Neural progenitor cell (in vitro differentiated cells): ENCODE data around the gene ZMYND10. TPM values are rescaled to one million over a fixed set of nuclear protein-coding genes. Genes with fewer than 3 reads are reported as not detected.

Experiments
- DNase-seq: peaks from one replicate; pipeline ENCODE4 v3.0.0-alpha.2; 2016; ENCODE audit warnings: low spot score
- H2AFZ ChIP-seq: fragments of 200-600 bp; sonication (generic); replicated peaks from 2 replicates; pipeline ENCODE4 v1.6.1; 2016; ENCODE audit warnings: antibody characterized with exemption
- H3F3A ChIP-seq: fragments of 200-600 bp; sonication (generic); 2 replicates; pipeline ENCODE4 v1.6.1; 2016; ENCODE audit warnings: antibody characterized with exemption, low read depth
- H3K27ac ChIP-seq: fragments of 200-600 bp; sonication (generic); 2 replicates; pipeline ENCODE4 v1.5.1; 2016; ENCODE audit warnings: mild to moderate bottlenecking
- H3K27me3 ChIP-seq: fragments of 200-600 bp; sonication (generic); 2 replicates; pipeline ENCODE4 v1.6.1; 2016; ENCODE audit warnings: mild to moderate bottlenecking, moderate library complexity
- H3K36me3 ChIP-seq: fragments of 200-600 bp; sonication (generic); 2 replicates; pipeline ENCODE4 v1.5.1; 2016
- H3K4me1 ChIP-seq: fragments of 200-600 bp; sonication (generic); 2 replicates; pipeline ENCODE4 v1.6.1; 2016; ENCODE audit warnings: mixed run types
- H3K4me2 ChIP-seq: fragments of 200-600 bp; sonication (generic); 2 replicates; pipeline ENCODE4 v1.6.1; 2016
- H3K4me3 ChIP-seq: fragments of 200-600 bp; sonication (generic); 2 replicates; pipeline ENCODE4 v1.5.1; 2016
- H3K79me2 ChIP-seq: fragments of 200-600 bp; sonication (generic); 2 replicates; pipeline ENCODE4 v1.6.1; 2016; ENCODE audit warnings: low read depth
- H3K9ac ChIP-seq: fragments of 200-600 bp; sonication (generic); 2 replicates; pipeline ENCODE4 v1.6.1; 2016
- H3K9me3 ChIP-seq: fragments of 200-600 bp; sonication (generic); 2 replicates; pipeline ENCODE4 v1.5.1; 2016; ENCODE audit warnings: low read depth
- H4K20me1 ChIP-seq: fragments of 200-600 bp; sonication (generic); 2 replicates; pipeline ENCODE4 v1.6.1; 2016; ENCODE audit warnings: low read depth
- H3K27ac Mint-ChIP-seq: 3 replicates; pipeline ENCODE4 v1.8.0; 2021; ENCODE audit warnings: mixed read lengths
- H3K27me3 Mint-ChIP-seq: 2 replicates; pipeline ENCODE4 v1.8.0; 2022; ENCODE audit warnings: low read depth, mild to moderate bottlenecking, inconsistent platforms, moderate library complexity, mixed read lengths; ENCODE audit not compliant: insufficient read depth
- H3K36me3 Mint-ChIP-seq: 3 replicates; pipeline ENCODE4 v1.8.0; 2021; ENCODE audit warnings: mixed read lengths
- H3K4me1 Mint-ChIP-seq: 3 replicates; pipeline ENCODE4 v1.8.0; 2021; ENCODE audit warnings: mixed read lengths
- H3K4me3 Mint-ChIP-seq: 3 replicates; pipeline ENCODE4 v1.8.0; 2021; ENCODE audit warnings: mild to moderate bottlenecking, moderate library complexity, mixed read lengths
- H3K9me3 Mint-ChIP-seq: 3 replicates; pipeline ENCODE4 v1.8.0; 2020; ENCODE audit warnings: mixed read lengths
- EZH2 ChIP-seq: fragments of 200-600 bp; sonication (generic); IDR thresholded peaks from 2 replicates; pipeline ENCODE4 v1.6.1; 2017; ENCODE audit warnings: antibody characterized with exemption, mild to moderate bottlenecking, moderate library complexity
- EZH2phosphoT487 ChIP-seq: fragments of 200-600 bp; sonication (generic); IDR thresholded peaks from 2 replicates; pipeline ENCODE4 v1.6.1; 2017; ENCODE audit warnings: antibody characterized with exemption
- total RNA-seq: library from RNA; depleted of rRNA; stranded (reverse); fragments of >200 nt; gene quantifications from 2 replicates; pipeline ENCODE4 v1.2.3, GENCODE V29; 2015; ENCODE audit warnings: low replicate concordance
- TF ChIP-seq, protein P1 (sequence below): fragments of 200-600 bp; sonication (generic); IDR thresholded peaks from 2 replicates; pipeline ENCODE4 v1.5.1; 2017; ENCODE audit warnings: antibody characterized with exemption, mild to moderate bottlenecking

The ZMYND10 gene
- total RNA-seq, 1 donor from 2014 or later: 0.37 TPM

GRCh38 chr3:50297384-50297775, 48.2 kb downstream of the ZMYND10 start:
- H3K4me1 ChIP-seq: peaks cover 10% of the 10 kb centered on the region
- Mint-ChIP-seq H3K9me3 (no peaks in the 10 kb centered on the region), H3K27ac (no peak overlapping the region), H3K36me3 (peaks cover 1% of the 10 kb centered on the region), H3K4me3 (peak overlapping the region; percentile 96), H3K4me1 (peaks cover 29% of the 10 kb centered on the region), H3K27me3 (peaks cover 9% of the 10 kb centered on the region)
- H3F3A ChIP-seq: no peaks in the 10 kb centered on the region
- no peak overlapping the region for H3K4me2 ChIP-seq
- no peak overlapping the region for H3K4me3 ChIP-seq
- H3K27me3 ChIP-seq: no peaks in the 10 kb centered on the region
- H3K36me3 ChIP-seq: no peaks in the 10 kb centered on the region
- no peak overlapping the region for H2AFZ ChIP-seq
- TF ChIP-seq EZH2phosphoT487: no peak
- TF ChIP-seq, protein P1, sequence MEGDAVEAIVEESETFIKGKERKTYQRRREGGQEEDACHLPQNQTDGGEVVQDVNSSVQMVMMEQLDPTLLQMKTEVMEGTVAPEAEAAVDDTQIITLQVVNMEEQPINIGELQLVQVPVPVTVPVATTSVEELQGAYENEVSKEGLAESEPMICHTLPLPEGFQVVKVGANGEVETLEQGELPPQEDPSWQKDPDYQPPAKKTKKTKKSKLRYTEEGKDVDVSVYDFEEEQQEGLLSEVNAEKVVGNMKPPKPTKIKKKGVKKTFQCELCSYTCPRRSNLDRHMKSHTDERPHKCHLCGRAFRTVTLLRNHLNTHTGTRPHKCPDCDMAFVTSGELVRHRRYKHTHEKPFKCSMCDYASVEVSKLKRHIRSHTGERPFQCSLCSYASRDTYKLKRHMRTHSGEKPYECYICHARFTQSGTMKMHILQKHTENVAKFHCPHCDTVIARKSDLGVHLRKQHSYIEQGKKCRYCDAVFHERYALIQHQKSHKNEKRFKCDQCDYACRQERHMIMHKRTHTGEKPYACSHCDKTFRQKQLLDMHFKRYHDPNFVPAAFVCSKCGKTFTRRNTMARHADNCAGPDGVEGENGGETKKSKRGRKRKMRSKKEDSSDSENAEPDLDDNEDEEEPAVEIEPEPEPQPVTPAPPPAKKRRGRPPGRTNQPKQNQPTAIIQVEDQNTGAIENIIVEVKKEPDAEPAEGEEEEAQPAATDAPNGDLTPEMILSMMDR: no peak
- TF ChIP-seq EZH2: no peak
- peaks cover 6% of the 10 kb centered on the region for H4K20me1 ChIP-seq
- H3K27ac ChIP-seq: no peak overlapping the region
- no peaks in the 10 kb centered on the region for H3K79me2 ChIP-seq
- H3K9ac ChIP-seq: no peak overlapping the region
- no peaks in the 10 kb centered on the region for H3K9me3 ChIP-seq
- peak; percentile 1 for DNase-seq

DNA sequence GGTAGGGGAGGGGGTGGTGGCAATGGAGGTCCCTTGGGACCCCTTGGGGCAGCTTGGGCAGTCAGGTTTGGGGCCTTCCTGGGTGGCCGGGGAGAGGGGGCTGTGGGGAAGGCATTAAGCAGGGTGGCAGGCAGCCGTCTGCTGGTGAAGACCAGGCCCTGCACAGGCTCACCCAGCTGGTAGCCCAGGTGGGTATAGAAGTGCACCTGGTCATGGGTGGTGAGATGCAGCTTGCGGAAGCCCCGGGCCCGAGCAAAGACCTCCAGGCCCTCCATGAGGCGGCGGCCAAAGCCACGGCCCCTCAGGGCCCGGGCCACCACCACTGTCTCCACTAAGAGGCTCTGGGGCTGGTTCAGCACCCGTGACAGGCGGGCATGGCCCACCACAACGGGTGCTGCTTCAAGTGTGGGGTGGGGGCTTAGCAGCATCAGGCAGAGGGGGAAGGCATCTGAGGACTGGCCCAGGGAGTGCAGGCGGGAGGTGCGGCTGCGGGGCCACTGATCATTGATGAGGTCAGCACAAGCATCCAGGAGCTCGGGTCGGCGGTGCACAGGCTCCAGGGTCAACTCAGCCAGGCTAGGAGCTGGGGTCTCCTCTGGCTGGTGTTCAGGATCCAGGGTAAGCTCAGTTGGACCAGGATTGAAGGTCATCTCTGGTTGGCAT, 48.7 kb downstream of the ZMYND10 start:
- H3K4me3 ChIP-seq: no peak overlapping the region
- Mint-ChIP-seq H3K36me3 (peaks cover 1% of the 10 kb centered on the region), H3K4me1 (peaks cover 27% of the 10 kb centered on the region), H3K27me3 (peaks cover 9% of the 10 kb centered on the region), H3K4me3 (peak overlapping the region; percentile 48), H3K9me3 (no peaks in the 10 kb centered on the region), H3K27ac (no peak overlapping the region)
- H3K9me3 ChIP-seq: no peaks in the 10 kb centered on the region
- H3K27me3 ChIP-seq: no peaks in the 10 kb centered on the region
- peaks cover 6% of the 10 kb centered on the region for H4K20me1 ChIP-seq
- peaks cover 2% of the 10 kb centered on the region for H3K79me2 ChIP-seq
- H2AFZ ChIP-seq: no peak overlapping the region
- TF ChIP-seq, protein P1: no peak
- no peak for TF ChIP-seq EZH2phosphoT487
- TF ChIP-seq EZH2: no peak
- DNase-seq: peak; percentile 1
- H3F3A ChIP-seq: no peaks in the 10 kb centered on the region
- peaks cover 10% of the 10 kb centered on the region for H3K4me1 ChIP-seq
- H3K27ac ChIP-seq: no peak overlapping the region
- H3K9ac ChIP-seq: no peak overlapping the region
- H3K4me2 ChIP-seq: no peak overlapping the region
- no peaks in the 10 kb centered on the region for H3K36me3 ChIP-seq

DNA sequence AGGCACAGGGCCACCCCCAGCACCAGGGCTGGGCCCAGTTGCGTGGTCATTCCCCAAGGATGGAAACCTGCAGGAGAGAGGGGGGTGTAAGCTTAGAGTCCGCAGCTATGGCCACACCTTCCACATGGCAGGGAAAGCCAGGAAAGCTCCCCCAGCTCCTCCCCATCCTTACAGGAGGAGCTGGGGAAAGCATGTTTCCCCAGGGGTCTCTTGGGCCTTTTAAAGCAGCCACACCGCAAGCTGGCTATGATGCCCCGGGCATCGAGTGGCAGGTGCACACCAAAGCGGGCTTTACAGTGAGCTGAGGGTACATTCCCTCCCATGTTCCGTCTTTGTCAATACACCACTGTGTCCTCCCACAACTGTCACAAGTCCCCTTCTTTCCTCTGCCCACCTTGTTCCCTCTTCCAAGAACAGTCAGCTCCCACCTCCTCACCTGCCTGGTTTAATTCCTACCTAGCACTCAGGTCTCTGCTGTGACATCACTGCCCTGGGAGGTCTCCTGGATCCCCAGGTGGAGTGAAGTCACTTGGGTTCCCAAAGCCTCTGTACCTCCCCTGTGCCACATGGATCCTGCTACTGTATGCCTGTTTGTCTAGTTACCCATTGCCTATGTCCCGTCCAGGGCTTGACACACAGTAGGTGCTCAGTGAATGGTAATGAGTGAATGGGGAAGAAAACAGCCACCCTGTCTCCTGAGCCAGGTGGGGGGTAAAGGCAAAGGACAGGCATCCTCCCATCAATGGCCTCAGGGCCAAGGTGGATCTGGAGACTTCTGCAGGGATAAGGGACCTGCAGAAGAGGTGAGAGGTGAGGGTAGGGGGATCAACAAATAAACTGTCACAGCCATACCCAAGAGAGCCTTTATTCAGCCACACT, 49.7 kb downstream of the ZMYND10 start:
- H3K36me3 Mint-ChIP-seq: peaks cover 1% of the 10 kb centered on the region
- Histone ChIP-seq H3K9me3 (no peaks in the 10 kb centered on the region), H3K27me3 (no peaks in the 10 kb centered on the region), H3K9ac (no peak overlapping the region), H3K36me3 (no peaks in the 10 kb centered on the region), H3K4me1 (peaks cover 18% of the 10 kb centered on the region), H2AFZ (no peak overlapping the region), H3K27ac (no peak overlapping the region), H3K79me2 (peaks cover 12% of the 10 kb centered on the region), H3F3A (no peaks in the 10 kb centered on the region), H3K4me3 (no peak overlapping the region), H4K20me1 (peaks cover 6% of the 10 kb centered on the region), H3K4me2 (no peak overlapping the region)
- no peak overlapping the region for H3K27ac Mint-ChIP-seq
- H3K9me3 Mint-ChIP-seq: no peaks in the 10 kb centered on the region
- no peak overlapping the region for H3K4me3 Mint-ChIP-seq
- peaks cover 32% of the 10 kb centered on the region for H3K4me1 Mint-ChIP-seq
- DNase-seq: peak; percentile 1
- TF ChIP-seq EZH2 (no peak), EZH2phosphoT487 (no peak)
- TF ChIP-seq, protein P1: no peak
- H3K27me3 Mint-ChIP-seq: peaks cover 13% of the 10 kb centered on the region
